GM10266 (cell line): Measurements from ENCODE around the gene KRI1.

Experiments used
- DNase-seq: peaks from one replicate; pipeline ENCODE4 v3.0.0; 2012; ENCODE audit errors: extremely low spot score
- CTCF ChIP-seq: IDR thresholded peaks from 2 replicates; pipeline ENCODE4 v1.5.1; 2012; ENCODE audit warnings: mild to moderate bottlenecking, low read depth; ENCODE audit not compliant: control insufficient read depth, insufficient read depth; ENCODE audit errors: missing control alignments

The KRI1 gene

GRCh38 chr19:10548746-10549276 lies 17.0 kb downstream of the KRI1 start:
- TF ChIP-seq CTCF: no peak
- DNase-seq: peak; percentile 6

- DNase-seq: peak; percentile 4
- no peak for TF ChIP-seq CTCF
Measured at GRCh38 chr19:10546817-10547216, 19.0 kb downstream of the KRI1 start.

GRCh38 chr19:10544753-10545251 lies 21.0 kb downstream of the KRI1 start:
- DNase-seq: peak; percentile 24
- TF ChIP-seq CTCF: no peak

- TF ChIP-seq CTCF: no peak
- DNase-seq: peak; percentile 53
Measured at GRCh38 chr19:10544242-10544752, 21.5 kb downstream of the KRI1 start.

GRCh38 chr19:10543420-10544241 lies 22.2 kb downstream of the KRI1 start, which contains the start of gene ATG4D:
Gene ATG4D (plus strand): TSS chr19:10543904. CDS start chr19:10544091, 187 bp downstream.
- DNase-seq: peak; percentile 98
- TF ChIP-seq CTCF: no peak

- no peak for TF ChIP-seq CTCF
- peak; percentile 3 for DNase-seq
Measured at GRCh38 chr19:10543059-10543419, 22.8 kb downstream of the KRI1 start.

- DNase-seq: peak; percentile 5
Measured at GRCh38 chr19:10539016-10539415, 26.8 kb downstream of the KRI1 start.
